HepG2 (cell line): ENCODE measurements around the gene DPP7. TPM values are rescaled to one million over a fixed set of nuclear protein-coding genes. Genes with fewer than 3 reads are reported as not detected.

Experiments used
- ATAC-seq: fragments of 200-7000 bp; cut with Tn5 transposase; 3 replicates; pipeline ENCODE4 v1.9.1; 2020; ENCODE audit warnings: mild to moderate bottlenecking, moderate library complexity
- BruUV-seq: library from RNA; stranded (reverse); fragments of 400-500 nt; replicated peaks from 2 replicates; lab custom pipeline; 2021; lab: Mats Ljungman, UMichigan
- CTCF ChIA-PET: fragments of 300-600 bp; formaldehyde crosslinking; extraction: SDS; loops from one replicate; lab custom pipeline; 2021; ENCODE audit warnings: low total read pairs, inconsistent platforms, low intra/inter-chr PET ratio; lab: Yijun Ruan, JAX
- POLR2A ChIA-PET: fragments of 350-600 bp; sonication (Branson Sonifier 250); formaldehyde crosslinking; loops from one replicate; lab custom pipeline; 2020; ENCODE audit warnings: antibody characterized with exemption, inconsistent platforms; lab: Yijun Ruan, JAX
- DNase-seq: peaks from one replicate; pipeline ENCODE4 v3.0.0-alpha.2; 2015; ENCODE audit warnings: low spot score
- FAIRE-seq: peaks from 3 replicates; lab custom pipeline; 2011; peaks lifted over from hg19 to GRCh38; lab: Jason Lieb, UNC
- H2AFZ ChIP-seq: one replicate; pipeline ENCODE4 v1.6.1; 2011; ENCODE audit warnings: low read length, inconsistent platforms
- H3K27ac ChIP-seq: fragments of 300-600 bp; 3 replicates; pipeline ENCODE4 v1.8.0; 2011; ENCODE audit warnings: mixed run types, mild to moderate bottlenecking, mixed read lengths, low read length, inconsistent platforms; ENCODE audit not compliant: insufficient read depth; ENCODE audit errors: extremely low read length
- H3K27me3 ChIP-seq, 2 experiments: fragments of 200-600 bp in 1 of 2; 2 replicates in 1 of 2; 3 replicates in 1 of 2; pipeline versions ENCODE4 v1.6.0 to v1.8.0; 2011; ENCODE audit warnings: low read length in 2 of 2, mild to moderate bottlenecking in 2 of 2, moderate library complexity in 2 of 2, inconsistent platforms in 1 of 2; ENCODE audit not compliant: insufficient read depth in 2 of 2, control insufficient read depth in 1 of 2
- H3K36me3 ChIP-seq, 2 experiments: fragments of 200-600 bp in 1 of 2; replicated peaks in 1 of 2; 2 replicates in 1 of 2; 3 replicates in 1 of 2; pipeline versions ENCODE4 v1.5.1 to v1.8.0; 2011; ENCODE audit warnings: low read length in 2 of 2, inconsistent platforms in 1 of 2; ENCODE audit not compliant: insufficient read depth in 2 of 2, control insufficient read depth in 1 of 2
- H3K4me1 ChIP-seq: 2 replicates; pipeline ENCODE4 v1.5.1; 2012; ENCODE audit warnings: low read length, inconsistent platforms; ENCODE audit not compliant: insufficient read depth
- H3K4me2 ChIP-seq: 2 replicates; pipeline ENCODE4 v1.6.0; 2011; ENCODE audit warnings: low read depth, low read length, inconsistent platforms
- H3K4me3 ChIP-seq, 3 experiments: fragments of 200-600 bp in 1 of 3; sonication (generic), shearing (Covaris generic) in 1 of 3; replicated peaks in 1 of 3; 2 replicates each; pipeline ENCODE4 v1.5.1; 2011 to 2016; ENCODE audit warnings: low read length in 3 of 3, inconsistent platforms in 2 of 3, low read depth in 2 of 3, mild to moderate bottlenecking in 2 of 3, control low read depth in 1 of 3, mixed read lengths in 1 of 3; ENCODE audit not compliant: insufficient read depth in 1 of 3
- H3K79me2 ChIP-seq: one replicate; pipeline ENCODE4 v1.6.1; 2011; ENCODE audit warnings: low read length, inconsistent platforms; ENCODE audit not compliant: insufficient read depth
- H3K9ac ChIP-seq: 2 replicates; pipeline ENCODE4 v1.6.0; 2011; ENCODE audit warnings: mild to moderate bottlenecking, low read depth, low read length, inconsistent platforms; ENCODE audit not compliant: insufficient read depth
- H3K9me3 ChIP-seq: 2 replicates; pipeline ENCODE4 v1.5.1; 2012; ENCODE audit warnings: mild to moderate bottlenecking, low read length
- H4K20me1 ChIP-seq: 2 replicates; pipeline ENCODE4 v1.6.0; 2011; ENCODE audit warnings: inconsistent platforms, mild to moderate bottlenecking, low read length, moderate library complexity; ENCODE audit not compliant: insufficient read depth
- EHMT2 ChIP-seq: fragments of 200-600 bp; sonication (generic); IDR thresholded peaks from 2 replicates; pipeline ENCODE4 v1.7.0; 2017; ENCODE audit warnings: antibody characterized with exemption, low read depth, low read length, borderline replicate concordance
- HNF4G ChIP-seq, 2 experiments: sonication (generic) in 1 of 2; formaldehyde crosslinking in 1 of 2; IDR thresholded peaks; 2 replicates each; pipeline versions ENCODE4 v1.4.0 to v1.6.1; 2011 to 2020; ENCODE audit warnings: borderline replicate concordance in 2 of 2, low read depth in 2 of 2, mild to moderate bottlenecking in 2 of 2, low read length in 1 of 2, missing genetic modification reagents in 1 of 2, moderate library complexity in 1 of 2
- JUN ChIP-seq: sonication (generic); formaldehyde crosslinking; IDR thresholded peaks from 2 replicates; pipeline ENCODE4 v1.4.0; 2020; ENCODE audit warnings: mild to moderate bottlenecking, missing genetic modification reagents
- KDM4B ChIP-seq: sonication (generic); formaldehyde crosslinking; IDR thresholded peaks from 2 replicates; pipeline ENCODE4 v1.4.0; 2020; ENCODE audit warnings: missing genetic modification reagents
- SMARCE1 ChIP-seq: fragments of 450-650 bp; IDR thresholded peaks from 2 replicates; pipeline ENCODE4 v1.6.1; 2017; ENCODE audit warnings: borderline replicate concordance
- SMYD3 ChIP-seq: sonication (generic); formaldehyde crosslinking; IDR thresholded peaks from 2 replicates; pipeline ENCODE4 v1.8.1; 2023; ENCODE audit warnings: mild to moderate bottlenecking, missing genetic modification reagents
- SNRNP70 ChIP-seq: fragments of 200-400 bp; formaldehyde crosslinking; IDR thresholded peaks from 2 replicates; pipeline ENCODE4 v1.6.1; 2017; ENCODE audit warnings: mild to moderate bottlenecking, low read depth, low read length, moderate library complexity
- TCF12 ChIP-seq, 2 experiments: fragments of 450-650 bp in 1 of 2; sonication (generic) in 1 of 2; formaldehyde crosslinking in 1 of 2; IDR thresholded peaks; 2 replicates each; pipeline versions ENCODE4 v1.6.1 to v1.8.0; 2017 to 2022; ENCODE audit warnings: antibody characterized with exemption in 1 of 2, mild to moderate bottlenecking in 1 of 2, missing genetic modification reagents in 1 of 2, moderate library complexity in 1 of 2
- U2AF1 ChIP-seq: fragments of 200-400 bp; formaldehyde crosslinking; optimal IDR thresholded peaks from 2 replicates; pipeline ENCODE3; 2017; ENCODE audit warnings: mild to moderate bottlenecking, low read depth, low read length
- ZBTB7A ChIP-seq: sonication (generic); formaldehyde crosslinking; IDR thresholded peaks from 2 replicates; pipeline ENCODE4 v1.8.0; 2022; ENCODE audit warnings: mild to moderate bottlenecking, missing genetic modification reagents
- ZNF720 ChIP-seq: sonication (generic); formaldehyde crosslinking; IDR thresholded peaks from 2 replicates; pipeline ENCODE4 v1.4.0; 2020; ENCODE audit warnings: missing genetic modification reagents
- ZNF792 ChIP-seq: IDR thresholded peaks from 2 replicates; pipeline ENCODE4 v1.6.1; 2016
- ZSCAN20 ChIP-seq: sonication (generic); formaldehyde crosslinking; IDR thresholded peaks from 2 replicates; pipeline ENCODE4 v1.4.0; 2020; ENCODE audit warnings: missing genetic modification reagents, mild to moderate bottlenecking, borderline replicate concordance
- WGBS: methylation state at CpG from one replicate; pipeline ENCODE4 v1.1.6; 2017; ENCODE audit warnings: low lambda C conversion rate; 5-methylcytosine and 5-hydroxymethylcytosine counted together
- in situ Hi-C: cut with HindIII; loops from 2 replicates; pipeline ENCODE4 v1.10.0; 2017; ENCODE audit warnings: low pct_unique_long_range_greater_than_20kb; ENCODE audit not compliant: extremely low pct_ligation_motif_present
- intact Hi-C: fragments of 100-400 bp; cut with micrococcal nuclease; formaldehyde crosslinking; loops from one replicate; pipeline ENCODE4 v1.10.0; 2022; ENCODE audit not compliant: unreplicated experiment
- polyA plus RNA-seq, 8 experiments: library from polyadenylated mRNA; depleted of rRNA in 3 of 8; stranded (reverse) in 7 of 8; unstranded in 1 of 8; fragments of >200 nt; fragmentation: Illumina TruSeq in 4 of 8; extraction: Trizol in 4 of 8; gene quantifications; 2 replicates each; pipeline versions ENCODE4 v1.2.1 to v1.2.3, GENCODE V29; 2011 to 2016; ENCODE audit warnings: low read depth in 4 of 8, missing spikeins in 1 of 8, mixed read lengths in 1 of 8; ENCODE audit not compliant: insufficient read depth in 1 of 8
- total RNA-seq, 5 experiments: library from RNA; depleted of rRNA; stranded (reverse); fragments of >200 nt; fragmentation: Illumina TruSeq; extraction: Trizol; gene quantifications; 2 replicates each; pipeline ENCODE4 v1.2.3, GENCODE V29; 2016; ENCODE audit warnings: low read depth in 1 of 5
- TF ChIP-seq, protein P1 (sequence below): sonication (generic); formaldehyde crosslinking; IDR thresholded peaks from 2 replicates; pipeline ENCODE4 v1.5.0; 2020; ENCODE audit warnings: mild to moderate bottlenecking, missing genetic modification reagents, moderate library complexity
- TF ChIP-seq, protein P2 (sequence below): sonication (generic); formaldehyde crosslinking; IDR thresholded peaks from 2 replicates; pipeline ENCODE4 v1.8.0; 2022; ENCODE audit warnings: mild to moderate bottlenecking, missing genetic modification reagents, moderate library complexity

Gene DPP7
- total and polyA plus RNA-seq, 2 of the 13 experiments (the other 11 are each of a cell fraction or from before 2014, with no cell fraction given), result 1.2 to 4.5 TPM

DNA sequence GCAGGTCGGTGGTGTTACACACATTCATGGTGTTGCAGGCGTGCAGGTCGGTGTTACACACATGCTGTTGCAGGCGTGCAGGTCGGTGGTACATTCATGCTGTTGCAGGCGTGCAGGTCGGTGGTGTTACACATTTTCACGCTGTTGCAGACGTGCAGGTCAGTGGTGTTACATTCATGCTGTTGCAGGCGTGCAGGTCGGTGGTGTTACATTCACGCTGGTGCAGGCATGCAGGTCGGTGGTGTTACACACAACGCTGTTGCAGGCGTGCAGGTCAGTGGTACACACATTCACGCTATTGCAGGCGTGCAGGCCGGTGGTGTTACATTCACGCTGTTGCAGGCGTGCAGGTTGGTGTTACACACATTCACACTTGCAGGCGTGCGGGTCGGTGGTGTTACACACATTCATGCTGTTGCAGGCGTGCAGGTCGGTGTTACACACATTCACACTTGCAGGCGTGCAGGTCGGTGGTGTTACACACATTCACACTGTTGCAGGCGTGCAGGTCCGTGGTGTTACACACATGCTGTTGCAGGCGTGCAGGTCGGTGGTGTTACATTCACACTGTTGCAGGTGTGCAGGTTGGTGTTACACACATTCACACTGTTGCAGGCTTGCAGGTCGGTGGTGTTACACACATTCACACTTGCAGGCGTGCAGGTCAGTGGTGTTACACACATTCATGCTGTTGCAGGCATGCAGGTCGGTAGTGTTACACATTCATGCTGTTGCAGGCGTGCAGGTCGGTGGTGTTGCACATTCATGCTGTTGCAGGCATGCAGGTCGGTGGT is 11.1 kb downstream of the DPP7 start:
- Histone ChIP-seq H4K20me1 (no peaks in the 10 kb centered on the region), H3K4me3 (no peak overlapping the region), H3K4me1 (peaks cover 7% of the 10 kb centered on the region; the same call in 1 of the 2 replicates), H3K9ac (no peak overlapping the region), H3K36me3 (peaks cover 31 to 60% of the 10 kb centered on the region in 2 experiments), H3K9me3 (no peaks in the 10 kb centered on the region), H3K4me2 (no peak overlapping the region), H3K27ac (no peak overlapping the region), H2AFZ (no peak overlapping the region), H3K79me2 (no peaks in the 10 kb centered on the region), H3K27me3 (no peaks in the 10 kb centered on the region)
- TF ChIP-seq JUN (CRISPR knock-in tag) (no peak), ZBTB7A (CRISPR knock-in tag) (no peak), SNRNP70 (no peak), KDM4B (CRISPR knock-in tag) (no peak), HNF4G (IDR thresholded peaks at IDR 0.05; ENCODE audit: borderline replicate concordance, low read depth, low read length) (no peak), HNF4G (CRISPR knock-in tag; IDR thresholded peaks at IDR 0.05; ENCODE audit: borderline replicate concordance, low read depth) (no peak), SMARCE1 (no peak), ZNF792 (CRISPR knock-in tag) (no peak), U2AF1 (no peak), SMYD3 (CRISPR knock-in tag) (no peak), TCF12 (IDR thresholded peaks at IDR 0.05) (no peak), TCF12 (CRISPR knock-in tag; IDR thresholded peaks at IDR 0.05) (no peak), EHMT2 (no peak), ZSCAN20 (CRISPR knock-in tag) (no peak), ZNF720 (no peak)
- TF ChIP-seq, protein P1, sequence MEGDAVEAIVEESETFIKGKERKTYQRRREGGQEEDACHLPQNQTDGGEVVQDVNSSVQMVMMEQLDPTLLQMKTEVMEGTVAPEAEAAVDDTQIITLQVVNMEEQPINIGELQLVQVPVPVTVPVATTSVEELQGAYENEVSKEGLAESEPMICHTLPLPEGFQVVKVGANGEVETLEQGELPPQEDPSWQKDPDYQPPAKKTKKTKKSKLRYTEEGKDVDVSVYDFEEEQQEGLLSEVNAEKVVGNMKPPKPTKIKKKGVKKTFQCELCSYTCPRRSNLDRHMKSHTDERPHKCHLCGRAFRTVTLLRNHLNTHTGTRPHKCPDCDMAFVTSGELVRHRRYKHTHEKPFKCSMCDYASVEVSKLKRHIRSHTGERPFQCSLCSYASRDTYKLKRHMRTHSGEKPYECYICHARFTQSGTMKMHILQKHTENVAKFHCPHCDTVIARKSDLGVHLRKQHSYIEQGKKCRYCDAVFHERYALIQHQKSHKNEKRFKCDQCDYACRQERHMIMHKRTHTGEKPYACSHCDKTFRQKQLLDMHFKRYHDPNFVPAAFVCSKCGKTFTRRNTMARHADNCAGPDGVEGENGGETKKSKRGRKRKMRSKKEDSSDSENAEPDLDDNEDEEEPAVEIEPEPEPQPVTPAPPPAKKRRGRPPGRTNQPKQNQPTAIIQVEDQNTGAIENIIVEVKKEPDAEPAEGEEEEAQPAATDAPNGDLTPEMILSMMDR (CRISPR knock-in tag), result no peak
- TF ChIP-seq, protein P2, sequence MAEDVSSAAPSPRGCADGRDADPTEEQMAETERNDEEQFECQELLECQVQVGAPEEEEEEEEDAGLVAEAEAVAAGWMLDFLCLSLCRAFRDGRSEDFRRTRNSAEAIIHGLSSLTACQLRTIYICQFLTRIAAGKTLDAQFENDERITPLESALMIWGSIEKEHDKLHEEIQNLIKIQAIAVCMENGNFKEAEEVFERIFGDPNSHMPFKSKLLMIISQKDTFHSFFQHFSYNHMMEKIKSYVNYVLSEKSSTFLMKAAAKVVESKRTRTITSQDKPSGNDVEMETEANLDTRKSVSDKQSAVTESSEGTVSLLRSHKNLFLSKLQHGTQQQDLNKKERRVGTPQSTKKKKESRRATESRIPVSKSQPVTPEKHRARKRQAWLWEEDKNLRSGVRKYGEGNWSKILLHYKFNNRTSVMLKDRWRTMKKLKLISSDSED (CRISPR knock-in tag), result no peak
- FAIRE-seq, result no peak
- 93% methylated on average over 33 of the region's 37 CpGs for WGBS
- intact Hi-C loops (no loop called here), in situ Hi-C loops (no loop called here)
- CTCF ChIA-PET, result no interaction called here
- no peak for DNase-seq
- no peak for ATAC-seq
- POLR2A ChIA-PET, result no interaction called here
- no TSS peak for BruUV-seq
